GM18868 (cell line): ENCODE results near the gene ATP6AP1.
"Not testable (repeated sequence)": the region's sequence is repeated elsewhere in the genome, so short reads cannot be mapped to it uniquely, and the experiment has no call there.

Experiments used
- ATAC-seq: cut with Tn5 transposase; IDR thresholded peaks from one replicate; pipeline ENCODE4 v1.9.1; 2021; ENCODE audit warnings: mild to moderate bottlenecking, moderate library complexity; ENCODE audit not compliant: unreplicated experiment

ATP6AP1 gene

GRCh38 chrX:154398668-154399526 lies 29.6 kb upstream of the ATP6AP1 start:
- no peak for ATAC-seq

DNA sequence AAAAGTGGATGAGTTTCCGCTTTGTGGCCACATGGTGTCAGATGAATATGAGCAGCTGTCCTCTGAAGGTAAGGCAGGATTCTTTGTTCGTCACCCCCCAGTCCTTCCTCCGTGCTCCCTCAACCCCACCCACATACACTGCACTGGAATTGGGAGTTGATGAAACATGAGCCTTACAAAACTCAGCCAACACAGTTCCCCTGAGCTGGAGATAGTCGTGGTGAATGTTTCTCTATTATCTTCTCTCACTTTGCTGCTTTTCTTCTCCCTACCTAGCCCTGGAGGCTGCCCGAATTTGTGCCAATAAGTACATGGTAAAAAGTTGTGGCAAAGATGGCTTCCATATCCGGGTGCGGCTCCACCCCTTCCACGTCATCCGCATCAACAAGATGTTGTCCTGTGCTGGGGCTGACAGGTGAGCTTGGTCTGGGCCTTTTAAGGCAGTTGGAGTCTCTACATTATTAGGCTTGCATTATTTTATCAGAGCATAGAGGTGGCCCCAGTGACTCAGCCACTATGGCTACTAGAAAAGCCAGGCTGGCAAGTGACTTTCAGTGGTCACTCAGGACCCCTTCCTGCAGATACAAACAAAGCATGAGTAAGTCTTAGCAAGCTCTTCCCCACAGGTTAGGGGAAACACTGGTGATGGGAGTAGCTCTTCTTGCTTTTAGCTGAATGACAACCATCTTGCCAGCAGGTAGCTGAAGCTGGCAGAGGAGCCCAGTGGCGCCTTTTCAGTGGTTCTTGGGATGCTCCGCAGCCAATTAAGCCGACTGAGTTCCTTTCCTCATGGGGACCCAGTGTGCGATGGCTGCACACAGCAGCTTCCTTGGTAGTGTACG lies 28.7 kb upstream of the ATP6AP1 start:
- no peak for ATAC-seq

- ATAC-seq = not testable (repeated sequence)
Measured at GRCh38 chrX:154400369-154400817, 28.1 kb upstream of the ATP6AP1 start.

GRCh38 chrX:154401045-154401799 lies 27.3 kb upstream of the ATP6AP1 start:
- no peak for ATAC-seq

GRCh38 chrX:154401918-154402621 lies 26.4 kb upstream of the ATP6AP1 start:
- no peak for ATAC-seq

- ATAC-seq = no peak
Measured at GRCh38 chrX:154402622-154403127, 25.8 kb upstream of the ATP6AP1 start.

- no peak for ATAC-seq
Measured at GRCh38 chrX:154403192-154403591, 25.3 kb upstream of the ATP6AP1 start.

DNA sequence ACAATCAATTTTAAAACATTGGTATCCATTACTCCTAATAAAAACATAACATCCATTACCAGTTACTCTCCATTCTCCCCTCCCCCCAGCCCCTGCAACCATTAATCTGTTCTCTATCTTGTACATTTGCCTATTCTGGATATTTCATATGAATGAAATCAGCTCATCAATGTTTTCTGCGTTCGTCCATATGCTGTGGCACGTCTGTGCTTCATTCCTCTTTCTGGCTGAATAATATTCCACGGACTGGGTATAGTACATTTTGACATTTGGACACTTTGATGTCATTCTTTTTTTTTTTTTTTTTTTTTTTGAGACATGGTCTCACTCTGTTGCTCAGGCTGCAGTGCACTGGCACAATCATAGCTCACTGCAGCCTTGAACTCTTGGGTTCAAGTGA lies 24.6 kb upstream of the ATP6AP1 start:
- ATAC-seq = no peak

- no peak for ATAC-seq
Measured at GRCh38 chrX:154404625-154405192, 23.8 kb upstream of the ATP6AP1 start.

GRCh38 chrX:154408659-154409221 lies 19.7 kb upstream of the ATP6AP1 start:
- ATAC-seq = no peak

DNA sequence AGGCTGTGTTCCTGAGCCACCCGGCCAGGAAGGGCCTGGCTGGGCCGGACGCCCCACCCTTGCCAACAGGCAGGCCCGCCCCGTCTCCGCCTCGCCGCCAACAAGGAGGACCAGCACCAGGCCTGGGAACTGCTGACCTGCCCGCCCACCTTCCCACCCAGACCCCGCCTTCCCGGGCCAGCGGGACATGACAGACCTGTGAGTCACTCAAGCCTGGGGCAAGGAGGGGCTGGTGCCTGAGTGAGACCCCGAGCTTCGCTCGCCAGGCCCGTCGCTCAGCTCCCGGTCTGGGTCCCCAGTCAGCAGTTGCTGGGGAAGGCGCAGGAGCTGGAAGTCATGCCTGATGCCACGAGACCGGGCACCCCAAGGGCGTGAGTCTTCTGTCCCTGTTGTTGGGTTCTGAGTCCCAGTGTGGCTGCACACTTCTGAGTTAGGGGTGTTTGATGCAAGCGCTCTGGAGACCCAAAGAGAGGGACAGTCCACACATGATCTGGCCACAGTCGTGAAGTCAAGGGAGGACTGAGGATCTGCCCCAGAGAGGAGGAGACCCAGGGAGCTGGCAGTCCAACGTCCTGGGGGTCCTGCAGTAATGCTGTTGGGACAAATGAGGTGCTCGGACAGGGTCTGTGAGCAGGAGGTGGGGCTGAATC lies 19.1 kb upstream of the ATP6AP1 start, which contains the start of gene DNASE1L1:
TSS of gene DNASE1L1 (minus strand) at position 33 of the 650 bp plus-strand sequence. CDS start 3,686 bp downstream, outside the sequence.
- no peak for ATAC-seq

DNA sequence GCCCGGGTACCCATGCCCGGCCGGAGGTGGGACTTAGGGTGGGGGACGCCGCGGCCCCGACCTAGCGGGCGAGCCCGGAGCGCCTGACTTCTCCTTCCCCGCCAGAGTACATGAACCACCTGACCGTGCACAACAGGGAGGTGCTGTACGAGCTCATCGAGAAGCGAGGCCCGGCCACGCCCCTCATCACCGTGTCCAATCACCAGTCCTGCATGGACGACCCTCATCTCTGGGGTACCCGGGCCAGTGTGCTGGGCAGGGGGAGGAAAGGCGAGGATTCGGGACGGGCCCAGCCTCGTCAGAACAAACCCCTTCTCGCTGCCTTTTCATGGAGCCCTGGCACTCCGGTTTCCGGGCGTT lies 16.5 kb upstream of the ATP6AP1 start:
- ATAC-seq = peak; percentile 62

DNA sequence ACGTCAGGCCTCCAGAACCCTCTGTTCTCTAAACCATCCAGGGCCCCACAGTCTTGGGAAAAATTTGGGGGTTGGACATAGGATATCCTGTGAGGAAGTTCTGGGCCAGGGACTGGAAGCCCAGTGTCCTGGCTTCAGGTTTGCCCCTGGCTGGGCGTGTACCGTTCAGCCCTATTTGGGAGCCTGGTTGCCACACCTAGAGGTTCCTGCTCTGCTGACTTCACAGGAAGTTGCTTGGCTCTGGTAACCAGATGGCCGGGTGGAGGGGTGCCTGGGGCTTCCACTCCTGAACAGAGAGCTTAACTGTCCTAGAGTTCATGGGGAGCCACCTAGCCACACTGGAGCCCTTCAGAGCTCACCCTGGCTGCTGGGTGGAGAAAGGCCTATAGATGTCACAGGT lies 16.0 kb upstream of the ATP6AP1 start:
- no peak for ATAC-seq

- no peak for ATAC-seq
Measured at GRCh38 chrX:154413142-154413541, 15.3 kb upstream of the ATP6AP1 start.

- ATAC-seq = no peak
Measured at GRCh38 chrX:154417157-154417556, 11.3 kb upstream of the ATP6AP1 start.

- no peak for ATAC-seq
Measured at GRCh38 chrX:154419189-154419588, 9.3 kb upstream of the ATP6AP1 start.

DNA sequence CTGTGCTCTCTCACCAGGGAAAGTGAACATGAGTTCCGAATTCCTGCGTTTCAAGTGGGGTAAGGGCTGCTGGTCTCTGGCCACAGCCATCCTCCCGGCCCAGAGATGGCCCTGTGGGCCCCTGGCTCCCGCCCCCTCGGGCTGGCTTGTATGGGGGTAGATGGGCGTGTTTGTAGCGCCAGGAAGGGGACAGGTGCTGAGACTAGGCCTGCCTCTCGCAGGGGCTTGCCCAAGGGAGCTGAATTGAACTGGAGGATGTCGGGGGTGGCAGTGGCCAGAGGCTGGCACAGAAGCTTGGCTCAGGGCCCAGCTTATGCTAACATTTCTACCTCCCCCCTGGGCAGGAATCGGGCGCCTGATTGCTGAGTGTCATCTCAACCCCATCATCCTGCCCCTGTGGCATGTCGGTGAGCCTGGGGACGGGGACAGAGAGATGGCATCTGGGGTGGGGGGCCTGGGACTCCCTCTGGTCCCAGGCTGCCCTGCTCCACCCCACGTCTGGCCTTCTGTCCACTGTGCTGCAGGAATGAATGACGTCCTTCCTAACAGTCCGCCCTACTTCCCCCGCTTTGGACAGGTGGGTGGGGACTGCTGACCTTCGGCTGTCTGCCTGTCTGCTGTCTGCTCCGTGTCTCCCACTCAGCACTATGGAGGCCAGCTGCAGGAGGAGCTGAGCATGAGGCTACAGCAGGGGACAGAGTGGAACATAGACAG lies 8.6 kb upstream of the ATP6AP1 start:
- no peak for ATAC-seq

DNA sequence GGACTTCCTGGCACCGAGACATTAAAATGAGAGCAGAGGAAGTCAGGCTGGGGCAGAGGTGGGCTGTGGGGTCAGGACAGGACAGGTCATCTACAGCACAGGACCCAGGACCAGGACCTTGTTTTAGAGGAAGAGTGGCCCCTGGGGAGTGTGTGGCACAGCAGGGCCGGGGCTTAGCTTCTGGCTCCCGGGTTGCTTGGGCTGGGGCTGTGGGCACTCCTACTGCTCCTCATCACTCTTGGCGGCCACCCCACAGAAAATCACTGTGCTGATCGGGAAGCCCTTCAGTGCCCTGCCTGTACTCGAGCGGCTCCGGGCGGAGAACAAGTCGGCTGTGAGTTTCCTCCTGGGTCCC lies 8.1 kb upstream of the ATP6AP1 start:
- no peak for ATAC-seq
